K562 (cell line): ENCODE measurements around the gene CDC37. TPM values are rescaled to one million over a fixed set of nuclear protein-coding genes. Genes with fewer than 3 reads are reported as not detected.

Experiments used
- GTF2A2 ChIP-seq: IDR thresholded peaks from 2 replicates; pipeline ENCODE4 v1.6.1; 2016; ENCODE audit warnings: mild to moderate bottlenecking, missing genetic modification characterization, missing compliant biosample characterization
- POLR2G ChIP-seq: fragments of 200-400 bp; formaldehyde crosslinking; IDR thresholded peaks from 2 replicates; pipeline ENCODE4 v1.6.1; 2017; ENCODE audit warnings: low read depth, mild to moderate bottlenecking, antibody characterized with exemption, low read length, moderate library complexity
- SP1 ChIP-seq: sonication (generic); formaldehyde crosslinking; IDR thresholded peaks from 2 replicates; pipeline ENCODE4 v1.8.1; 2022; ENCODE audit warnings: mild to moderate bottlenecking, missing genetic modification reagents
- SREBF2 ChIP-seq: sonication (generic); formaldehyde crosslinking; IDR thresholded peaks from 2 replicates; pipeline ENCODE4 v1.4.0; 2020; ENCODE audit warnings: mild to moderate bottlenecking, missing genetic modification reagents
- TCF7L2 ChIP-seq: fragments of 150-350 bp; IDR thresholded peaks from 2 replicates; pipeline ENCODE4 v1.6.1; 2016; ENCODE audit warnings: low read depth, mild to moderate bottlenecking, low read length, moderate library complexity
- ZFX ChIP-seq: sonication (generic); formaldehyde crosslinking; IDR thresholded peaks from 2 replicates; pipeline ENCODE4 v1.8.0; 2022; ENCODE audit warnings: mild to moderate bottlenecking, missing genetic modification reagents, moderate library complexity
- ZNF696 ChIP-seq: fragments of 250-450 bp; sonication (Bioruptor Pico); conservative IDR thresholded peaks from 2 replicates; pipeline ENCODE4 v1.4.0; 2020; ENCODE audit warnings: mild to moderate bottlenecking, moderate library complexity
- polyA plus RNA-seq, 8 experiments: library from polyadenylated mRNA; depleted of rRNA in 4 of 8; stranded (reverse) in 5 of 8; unstranded in 3 of 8; fragments of >200 nt; fragmentation: Nextera tagmentation in 2 of 8; fragmentation: Illumina TruSeq in 1 of 8; extraction: Ambion mirVana in 2 of 8; extraction: Trizol in 1 of 8; gene quantifications; 2 replicates each; pipeline versions ENCODE4 v1.2.1 to v1.2.3, GENCODE V29; 2011 to 2014; ENCODE audit warnings: inconsistent platforms in 1 of 8, missing spikeins in 1 of 8
- total RNA-seq, 7 experiments: library from RNA; depleted of rRNA in 6 of 7; stranded (reverse); fragments of >200 nt in 6 of 7; fragmentation: Illumina TruSeq in 2 of 7; extraction: Trizol in 2 of 7; gene quantifications; 2 replicates each; pipeline versions ENCODE4 v1.2.1 to v1.2.3, GENCODE V29; 2011 to 2021; ENCODE audit warnings: low replicate concordance in 1 of 7
- TF ChIP-seq, protein P1 (sequence below): sonication (generic); formaldehyde crosslinking; IDR thresholded peaks from 2 replicates; pipeline ENCODE4 v1.8.1; 2023; ENCODE audit warnings: mild to moderate bottlenecking, missing genetic modification reagents
- TF ChIP-seq, protein P2 (sequence below): fragments of 250-450 bp; sonication (Bioruptor Pico); IDR thresholded peaks from 2 replicates; pipeline ENCODE4 v1.5.0; 2021; ENCODE audit warnings: mild to moderate bottlenecking, borderline replicate concordance
- TF ChIP-seq, protein P3 (sequence below), 2 experiments: fragments of 450-650 bp in 1 of 2; sonication (generic) in 1 of 2; formaldehyde crosslinking in 1 of 2; IDR thresholded peaks in 1 of 2; conservative IDR thresholded peaks in 1 of 2; 2 replicates each; pipeline versions ENCODE4 v1.6.1 to v1.8.1; 2016 to 2023; ENCODE audit warnings: mild to moderate bottlenecking in 2 of 2, moderate library complexity in 2 of 2, inconsistent platforms in 1 of 2, missing genetic modification reagents in 1 of 2
- TF ChIP-seq, protein P4 (sequence below): sonication (generic); formaldehyde crosslinking; IDR thresholded peaks from 2 replicates; pipeline ENCODE4 v1.8.0; 2022; ENCODE audit warnings: mild to moderate bottlenecking, low read depth, missing genetic modification reagents
- TF ChIP-seq, protein P5 (sequence below): fragments of 450-650 bp; formaldehyde crosslinking; IDR thresholded peaks from 2 replicates; pipeline ENCODE4 v1.4.0; 2020; ENCODE audit warnings: mild to moderate bottlenecking
- TF ChIP-seq, protein P6 (sequence below), 3 experiments: fragments of 200-800 bp in 1 of 3; fragments of 250-450 bp in 1 of 3; fragments of 450-650 bp in 1 of 3; sonication (Bioruptor Pico) in 1 of 3; sonication (Bioruptor generic) in 1 of 3; formaldehyde crosslinking in 1 of 3; IDR thresholded peaks; 2 replicates each; pipeline versions ENCODE4 v1.6.1 to v1.8.0; 2016 to 2022; ENCODE audit warnings: mild to moderate bottlenecking in 2 of 3, missing genetic modification characterization in 2 of 3, missing compliant biosample characterization in 1 of 3, moderate library complexity in 1 of 3

Gene CDC37
- total and polyA plus RNA-seq, 9 of the 15 experiments (the other 6 are each of a cell fraction or from before 2014, with no cell fraction given): 6.6 to 538 (median 227) TPM

DNA sequence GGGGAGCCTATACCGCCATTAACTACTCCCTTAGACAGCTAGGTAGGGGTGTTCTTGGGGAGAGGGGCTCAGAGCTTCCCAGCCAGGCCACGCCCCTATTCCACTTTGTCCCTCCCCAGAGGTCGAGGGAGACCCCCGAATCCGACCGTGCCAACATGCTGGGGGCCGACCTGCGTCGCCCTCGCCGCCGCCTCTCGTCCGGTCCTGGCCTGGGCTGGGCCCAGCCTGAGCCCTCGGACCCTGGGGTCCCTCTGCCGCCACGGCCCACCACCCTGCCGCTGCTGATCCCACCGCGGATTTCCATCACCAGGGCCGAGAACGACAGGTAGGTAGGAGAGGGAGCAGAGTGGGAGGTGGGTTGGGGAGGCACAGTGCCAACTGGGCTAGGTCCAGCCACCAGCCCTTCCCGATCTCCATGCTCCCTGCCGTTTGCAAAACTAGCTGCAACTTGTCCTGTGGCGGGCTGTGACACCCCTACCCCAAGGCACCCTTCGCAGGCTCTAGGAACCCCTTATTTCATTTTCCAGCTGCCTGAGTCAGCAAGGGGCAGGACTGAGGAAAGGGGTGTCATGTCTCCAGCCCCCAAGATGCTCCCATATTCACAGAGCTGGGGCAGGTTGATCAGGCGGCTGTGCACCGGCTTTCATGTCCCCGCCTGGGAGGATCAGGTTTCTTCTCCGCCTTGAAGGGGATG, 14.3 kb upstream of the CDC37 start (continued):
- TF ChIP-seq, protein P1, sequence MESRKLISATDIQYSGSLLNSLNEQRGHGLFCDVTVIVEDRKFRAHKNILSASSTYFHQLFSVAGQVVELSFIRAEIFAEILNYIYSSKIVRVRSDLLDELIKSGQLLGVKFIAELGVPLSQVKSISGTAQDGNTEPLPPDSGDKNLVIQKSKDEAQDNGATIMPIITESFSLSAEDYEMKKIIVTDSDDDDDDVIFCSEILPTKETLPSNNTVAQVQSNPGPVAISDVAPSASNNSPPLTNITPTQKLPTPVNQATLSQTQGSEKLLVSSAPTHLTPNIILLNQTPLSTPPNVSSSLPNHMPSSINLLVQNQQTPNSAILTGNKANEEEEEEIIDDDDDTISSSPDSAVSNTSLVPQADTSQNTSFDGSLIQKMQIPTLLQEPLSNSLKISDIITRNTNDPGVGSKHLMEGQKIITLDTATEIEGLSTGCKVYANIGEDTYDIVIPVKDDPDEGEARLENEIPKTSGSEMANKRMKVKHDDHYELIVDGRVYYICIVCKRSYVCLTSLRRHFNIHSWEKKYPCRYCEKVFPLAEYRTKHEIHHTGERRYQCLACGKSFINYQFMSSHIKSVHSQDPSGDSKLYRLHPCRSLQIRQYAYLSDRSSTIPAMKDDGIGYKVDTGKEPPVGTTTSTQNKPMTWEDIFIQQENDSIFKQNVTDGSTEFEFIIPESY (CRISPR knock-in tag): peak; percentile 53; the same call in 1 of the 2 replicates
- no peak; the same call in 1 of the 2 replicates for TF ChIP-seq ZFX (CRISPR knock-in tag)
- TF ChIP-seq, protein P2, sequence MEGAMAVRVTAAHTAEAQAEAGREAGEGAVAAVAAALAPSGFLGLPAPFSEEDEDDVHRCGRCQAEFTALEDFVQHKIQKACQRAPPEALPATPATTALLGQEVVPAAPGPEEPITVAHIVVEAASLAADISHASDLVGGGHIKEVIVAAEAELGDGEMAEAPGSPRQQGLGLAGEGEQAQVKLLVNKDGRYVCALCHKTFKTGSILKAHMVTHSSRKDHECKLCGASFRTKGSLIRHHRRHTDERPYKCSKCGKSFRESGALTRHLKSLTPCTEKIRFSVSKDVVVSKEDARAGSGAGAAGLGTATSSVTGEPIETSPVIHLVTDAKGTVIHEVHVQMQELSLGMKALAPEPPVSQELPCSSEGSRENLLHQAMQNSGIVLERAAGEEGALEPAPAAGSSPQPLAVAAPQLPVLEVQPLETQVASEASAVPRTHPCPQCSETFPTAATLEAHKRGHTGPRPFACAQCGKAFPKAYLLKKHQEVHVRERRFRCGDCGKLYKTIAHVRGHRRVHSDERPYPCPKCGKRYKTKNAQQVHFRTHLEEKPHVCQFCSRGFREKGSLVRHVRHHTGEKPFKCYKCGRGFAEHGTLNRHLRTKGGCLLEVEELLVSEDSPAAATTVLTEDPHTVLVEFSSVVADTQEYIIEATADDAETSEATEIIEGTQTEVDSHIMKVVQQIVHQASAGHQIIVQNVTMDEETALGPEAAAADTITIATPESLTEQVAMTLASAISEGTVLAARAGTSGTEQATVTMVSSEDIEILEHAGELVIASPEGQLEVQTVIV: no peak
- TF ChIP-seq SP1 (CRISPR knock-in tag): peak; percentile 13; the same call in 1 of the 2 replicates
- TF ChIP-seq SREBF2 (CRISPR knock-in tag): no peak
- 0 out of 2 replicates have a peak, but pooled peaks have one; percentile 11 for TF ChIP-seq TCF7L2
- TF ChIP-seq ZNF696 (CRISPR knock-in tag): no peak
- TF ChIP-seq GTF2A2: no peak
- TF ChIP-seq, protein P3, sequence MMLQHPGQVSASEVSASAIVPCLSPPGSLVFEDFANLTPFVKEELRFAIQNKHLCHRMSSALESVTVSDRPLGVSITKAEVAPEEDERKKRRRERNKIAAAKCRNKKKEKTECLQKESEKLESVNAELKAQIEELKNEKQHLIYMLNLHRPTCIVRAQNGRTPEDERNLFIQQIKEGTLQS (IDR thresholded peaks at IDR 0.05): no peak
- TF ChIP-seq, protein P3 (CRISPR knock-in tag; conservative IDR thresholded peaks at IDR 0.05): no peak
- TF ChIP-seq, protein P4, sequence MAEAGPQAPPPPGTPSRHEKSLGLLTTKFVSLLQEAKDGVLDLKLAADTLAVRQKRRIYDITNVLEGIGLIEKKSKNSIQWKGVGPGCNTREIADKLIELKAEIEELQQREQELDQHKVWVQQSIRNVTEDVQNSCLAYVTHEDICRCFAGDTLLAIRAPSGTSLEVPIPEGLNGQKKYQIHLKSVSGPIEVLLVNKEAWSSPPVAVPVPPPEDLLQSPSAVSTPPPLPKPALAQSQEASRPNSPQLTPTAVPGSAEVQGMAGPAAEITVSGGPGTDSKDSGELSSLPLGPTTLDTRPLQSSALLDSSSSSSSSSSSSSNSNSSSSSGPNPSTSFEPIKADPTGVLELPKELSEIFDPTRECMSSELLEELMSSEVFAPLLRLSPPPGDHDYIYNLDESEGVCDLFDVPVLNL (CRISPR knock-in tag): 0 out of 2 replicates have a peak, but pooled peaks have one; percentile 51
- TF ChIP-seq, protein P5, sequence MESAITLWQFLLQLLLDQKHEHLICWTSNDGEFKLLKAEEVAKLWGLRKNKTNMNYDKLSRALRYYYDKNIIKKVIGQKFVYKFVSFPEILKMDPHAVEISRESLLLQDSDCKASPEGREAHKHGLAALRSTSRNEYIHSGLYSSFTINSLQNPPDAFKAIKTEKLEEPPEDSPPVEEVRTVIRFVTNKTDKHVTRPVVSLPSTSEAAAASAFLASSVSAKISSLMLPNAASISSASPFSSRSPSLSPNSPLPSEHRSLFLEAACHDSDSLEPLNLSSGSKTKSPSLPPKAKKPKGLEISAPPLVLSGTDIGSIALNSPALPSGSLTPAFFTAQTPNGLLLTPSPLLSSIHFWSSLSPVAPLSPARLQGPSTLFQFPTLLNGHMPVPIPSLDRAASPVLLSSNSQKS (CRISPR knock-in tag): no peak
- TF ChIP-seq, protein P6, sequence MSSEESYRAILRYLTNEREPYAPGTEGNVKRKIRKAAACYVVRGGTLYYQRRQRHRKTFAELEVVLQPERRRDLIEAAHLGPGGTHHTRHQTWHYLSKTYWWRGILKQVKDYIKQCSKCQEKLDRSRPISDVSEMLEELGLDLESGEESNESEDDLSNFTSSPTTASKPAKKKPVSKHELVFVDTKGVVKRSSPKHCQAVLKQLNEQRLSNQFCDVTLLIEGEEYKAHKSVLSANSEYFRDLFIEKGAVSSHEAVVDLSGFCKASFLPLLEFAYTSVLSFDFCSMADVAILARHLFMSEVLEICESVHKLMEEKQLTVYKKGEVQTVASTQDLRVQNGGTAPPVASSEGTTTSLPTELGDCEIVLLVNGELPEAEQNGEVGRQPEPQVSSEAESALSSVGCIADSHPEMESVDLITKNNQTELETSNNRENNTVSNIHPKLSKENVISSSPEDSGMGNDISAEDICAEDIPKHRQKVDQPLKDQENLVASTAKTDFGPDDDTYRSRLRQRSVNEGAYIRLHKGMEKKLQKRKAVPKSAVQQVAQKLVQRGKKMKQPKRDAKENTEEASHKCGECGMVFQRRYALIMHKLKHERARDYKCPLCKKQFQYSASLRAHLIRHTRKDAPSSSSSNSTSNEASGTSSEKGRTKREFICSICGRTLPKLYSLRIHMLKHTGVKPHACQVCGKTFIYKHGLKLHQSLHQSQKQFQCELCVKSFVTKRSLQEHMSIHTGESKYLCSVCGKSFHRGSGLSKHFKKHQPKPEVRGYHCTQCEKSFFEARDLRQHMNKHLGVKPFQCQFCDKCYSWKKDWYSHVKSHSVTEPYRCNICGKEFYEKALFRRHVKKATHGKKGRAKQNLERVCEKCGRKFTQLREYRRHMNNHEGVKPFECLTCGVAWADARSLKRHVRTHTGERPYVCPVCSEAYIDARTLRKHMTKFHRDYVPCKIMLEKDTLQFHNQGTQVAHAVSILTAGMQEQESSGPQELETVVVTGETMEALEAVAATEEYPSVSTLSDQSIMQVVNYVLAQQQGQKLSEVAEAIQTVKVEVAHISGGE (CRISPR knock-in tag; IDR thresholded peaks at IDR 0.05): peak in 1 of 3 experiments; percentile 54; a peak in 1 of 6 replicates
- peak; percentile 57; the same call in 1 of the 2 replicates for TF ChIP-seq POLR2G
